ENCODE results near the gene CAMTA1.

CAMTA1 gene

GRCh38 chr1:6779089-6779805, 6.0 kb upstream of the CAMTA1 start:
- no peak for ATAC-seq (ENCODE audit: low read depth)
- no peak for DNase-seq (ENCODE audit: low spot score)

GRCh38 chr1:6782151-6782550, 3.1 kb upstream of the CAMTA1 start:
- no peak for ATAC-seq (ENCODE audit: low read depth)
- H3K27ac ChIP-seq (ENCODE audit: poor library complexity, severe bottlenecking), result no peak overlapping the region
- peaks cover 7% of the 10 kb centered on the region for H3K4me1 ChIP-seq (ENCODE audit: insufficient read depth, poor library complexity, severe bottlenecking)
- H3K27me3 ChIP-seq (ENCODE audit: insufficient read depth, poor library complexity, severe bottlenecking), result no peaks in the 10 kb centered on the region
- TF ChIP-seq CTCF (IDR thresholded peaks at IDR 0.05; ENCODE audit: poor library complexity, severe bottlenecking), result no peak
- no peaks in the 10 kb centered on the region; the same call in 1 of the 2 replicates for H3K36me3 ChIP-seq (ENCODE audit: low read depth)
- H3K4me3 ChIP-seq (ENCODE audit: severe bottlenecking), result no peak overlapping the region
- no peaks in the 10 kb centered on the region for H3K9me3 ChIP-seq (ENCODE audit: severe bottlenecking)
- no peak for DNase-seq (ENCODE audit: low spot score)

More at GRCh38 chr1:6779089-6779805, 6.0 kb upstream of the CAMTA1 start:
- Histone ChIP-seq H3K4me3 (ENCODE audit: severe bottlenecking) (no peak overlapping the region), H3K27me3 (ENCODE audit: insufficient read depth, poor library complexity, severe bottlenecking) (no peaks in the 10 kb centered on the region), H3K4me1 (ENCODE audit: insufficient read depth, poor library complexity, severe bottlenecking) (peaks cover 7% of the 10 kb centered on the region), H3K27ac (ENCODE audit: poor library complexity, severe bottlenecking) (no peak overlapping the region), H3K9me3 (ENCODE audit: severe bottlenecking) (no peaks in the 10 kb centered on the region), H3K36me3 (ENCODE audit: low read depth) (no peaks in the 10 kb centered on the region)
- TF ChIP-seq CTCF (IDR thresholded peaks at IDR 0.05; ENCODE audit: poor library complexity, severe bottlenecking), result no peak

GRCh38 chr1:6783221-6783620, 2.0 kb upstream of the CAMTA1 start:
- H3K4me1 ChIP-seq (ENCODE audit: insufficient read depth, poor library complexity, severe bottlenecking), result peaks cover 7% of the 10 kb centered on the region
- no peak for TF ChIP-seq CTCF (IDR thresholded peaks at IDR 0.05; ENCODE audit: poor library complexity, severe bottlenecking)
- H3K36me3 ChIP-seq (ENCODE audit: low read depth), result no peaks in the 10 kb centered on the region; the same call in 1 of the 2 replicates
- no peak overlapping the region for H3K27ac ChIP-seq (ENCODE audit: poor library complexity, severe bottlenecking)
- H3K4me3 ChIP-seq (ENCODE audit: severe bottlenecking), result peak overlapping the region; percentile 91
- no peaks in the 10 kb centered on the region for H3K27me3 ChIP-seq (ENCODE audit: insufficient read depth, poor library complexity, severe bottlenecking)
- no peaks in the 10 kb centered on the region for H3K9me3 ChIP-seq (ENCODE audit: severe bottlenecking)
- ATAC-seq (ENCODE audit: low read depth), result no peak
- no peak for DNase-seq (ENCODE audit: low spot score)

- peak; percentile 26; the same call in 2 of the 3 replicates for ATAC-seq (ENCODE audit: low read depth)
Observed at GRCh38 chr1:6783936-6784559, 1.2 kb upstream of the CAMTA1 start.

More at GRCh38 chr1:6783936-6784559, 1.2 kb upstream of the CAMTA1 start:
- Histone ChIP-seq H3K27me3 (ENCODE audit: insufficient read depth, poor library complexity, severe bottlenecking) (no peaks in the 10 kb centered on the region), H3K36me3 (ENCODE audit: low read depth) (no peaks in the 10 kb centered on the region; the same call in 1 of the 2 replicates), H3K4me3 (ENCODE audit: severe bottlenecking) (peak overlapping the region; percentile 91), H3K9me3 (ENCODE audit: severe bottlenecking) (no peaks in the 10 kb centered on the region), H3K4me1 (ENCODE audit: insufficient read depth, poor library complexity, severe bottlenecking) (peaks cover 7% of the 10 kb centered on the region), H3K27ac (ENCODE audit: poor library complexity, severe bottlenecking) (peak overlapping the region; percentile 63)
- no peak for TF ChIP-seq CTCF (IDR thresholded peaks at IDR 0.05; ENCODE audit: poor library complexity, severe bottlenecking)
- DNase-seq (ENCODE audit: low spot score), result no peak

Data from RWPE2 (cell line).